Activated T-cell treated with anti-CD3 and anti-CD28 coated beads for 1 hour (primary cell): ENCODE results near the gene RETREG3.

Source experiments
- DNase-seq: peaks from one replicate; pipeline ENCODE4 v3.0.0-alpha.2; 2020; ENCODE audit warnings: low read depth

RETREG3 gene

DNA sequence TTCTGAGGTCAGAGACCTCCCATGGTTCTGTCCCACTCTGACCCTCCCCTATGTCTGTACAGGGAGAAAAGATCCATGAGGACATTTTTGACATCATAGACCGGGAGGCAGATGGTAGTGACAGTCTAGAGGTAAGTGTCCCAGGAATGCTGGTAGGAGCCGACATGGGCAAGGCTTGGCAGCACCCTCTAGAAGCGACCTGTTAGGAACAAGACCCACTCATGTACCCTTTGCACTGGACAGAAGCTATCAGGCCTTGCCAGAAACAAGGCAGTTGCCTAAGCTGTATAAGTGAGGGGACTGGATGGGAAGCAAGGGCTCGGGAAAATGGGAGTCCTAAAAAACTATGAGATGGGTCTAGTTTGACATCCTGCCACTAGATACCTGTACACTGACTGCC lies 2.8 kb upstream of the RETREG3 start:
- DNase-seq, result no peak

DNA sequence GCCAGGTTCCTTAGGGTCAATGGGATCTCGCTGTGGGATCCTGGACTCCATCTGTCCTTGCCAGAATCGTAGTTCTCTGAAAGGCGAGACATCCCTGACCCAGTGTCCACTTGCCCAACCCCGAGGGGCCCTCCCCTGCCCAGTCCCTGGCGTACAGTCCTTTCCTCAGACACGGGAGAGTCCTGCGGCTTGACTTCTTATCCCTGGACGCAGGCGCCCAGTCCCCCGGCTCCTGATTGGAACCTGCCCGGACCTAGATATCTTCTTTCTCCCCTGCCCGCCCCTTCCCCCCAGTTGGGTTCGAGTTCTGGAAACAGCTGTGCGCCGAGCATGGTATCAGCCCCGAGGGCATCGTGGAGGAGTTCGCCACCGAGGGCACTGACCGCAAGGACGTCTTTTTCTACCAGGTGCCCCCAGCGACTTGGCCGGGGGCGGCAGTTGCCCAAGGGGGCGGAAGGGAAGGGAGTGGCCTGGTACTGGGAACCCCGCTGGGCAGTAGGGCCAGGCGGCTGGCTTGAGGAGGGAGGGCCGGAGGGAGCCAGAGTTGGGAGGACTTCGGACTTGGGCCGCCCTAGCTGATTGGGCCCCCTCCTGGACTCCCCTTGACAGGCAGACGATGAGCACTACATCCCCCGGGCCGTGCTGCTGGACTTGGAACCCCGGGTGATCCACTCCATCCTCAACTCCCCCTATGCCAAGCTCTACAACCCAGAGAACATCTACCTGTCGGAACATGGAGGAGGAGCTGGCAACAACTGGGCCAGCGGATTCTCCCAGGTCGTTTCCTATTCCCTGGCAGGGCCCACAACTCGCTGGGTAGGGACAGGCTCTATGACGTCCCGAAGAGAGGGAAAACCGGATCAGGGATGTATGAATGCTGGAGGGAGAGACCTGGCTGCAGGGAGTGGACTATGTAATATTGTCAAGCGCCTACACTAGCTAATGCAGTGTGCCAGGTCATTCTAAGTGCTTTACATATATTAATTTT lies 934 bp upstream of the RETREG3 start:
- peak; percentile 6 for DNase-seq

DNA sequence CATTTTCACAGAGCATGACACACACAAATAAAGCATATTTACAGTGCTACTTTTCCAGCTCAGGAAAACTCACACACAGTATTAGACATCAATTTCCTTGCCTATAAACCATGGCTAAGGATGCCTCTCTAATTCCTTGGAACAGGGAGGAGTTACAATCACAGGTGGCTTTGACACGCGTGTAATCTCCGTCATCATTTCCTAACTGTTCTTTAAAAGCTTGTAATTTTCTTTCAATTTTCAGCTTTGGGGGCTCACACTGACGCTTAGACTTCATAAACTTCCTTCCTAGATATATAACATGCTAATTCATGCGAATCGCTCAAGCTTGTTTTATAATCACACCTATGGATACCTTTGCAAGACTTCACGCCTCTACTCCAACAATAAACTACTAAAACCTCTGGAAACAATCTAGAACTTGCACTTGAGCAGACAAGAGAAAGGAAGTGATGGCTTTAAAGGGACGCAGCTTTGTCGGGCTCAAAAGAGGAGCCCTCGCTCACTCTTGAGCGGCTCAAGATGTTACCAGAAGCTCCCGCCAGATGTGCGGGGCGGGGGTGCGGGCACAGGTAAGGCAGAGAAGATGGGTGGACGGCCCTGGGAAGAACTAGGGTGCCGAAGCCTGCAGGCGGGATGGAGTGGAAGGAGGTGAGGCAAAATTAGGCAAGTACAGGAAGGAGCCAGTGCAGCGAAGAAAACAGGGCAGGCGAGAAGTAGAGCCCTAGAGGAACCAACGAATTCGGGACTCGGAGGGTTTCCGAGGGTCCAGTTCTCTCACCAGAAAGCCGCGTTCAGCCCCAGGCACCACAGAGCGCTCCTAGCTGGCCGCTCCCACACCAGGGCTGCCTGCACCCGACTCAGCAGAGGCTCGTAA lies 631 bp downstream of the RETREG3 start:
- peak; percentile 1 for DNase-seq

DNA sequence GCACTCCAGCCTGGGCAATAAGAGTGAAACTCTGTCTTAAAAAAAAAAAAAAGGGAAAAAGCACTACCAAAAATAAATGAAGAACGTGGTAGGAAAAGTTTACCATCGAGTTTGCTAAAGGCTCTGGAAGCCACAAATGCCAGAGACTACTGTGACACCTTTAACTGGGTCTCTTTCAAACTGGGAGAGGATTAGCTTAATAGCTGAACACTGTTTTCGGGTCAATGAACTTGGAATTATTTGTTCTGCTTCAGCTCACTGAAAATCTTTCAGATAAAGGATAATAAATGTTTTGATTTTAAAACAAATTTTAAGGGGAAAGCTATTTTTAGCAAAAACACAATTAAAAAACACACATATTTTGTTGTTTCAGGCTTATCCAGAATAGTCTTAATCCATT lies 1.4 kb downstream of the RETREG3 start:
- DNase-seq, result no peak

DNA sequence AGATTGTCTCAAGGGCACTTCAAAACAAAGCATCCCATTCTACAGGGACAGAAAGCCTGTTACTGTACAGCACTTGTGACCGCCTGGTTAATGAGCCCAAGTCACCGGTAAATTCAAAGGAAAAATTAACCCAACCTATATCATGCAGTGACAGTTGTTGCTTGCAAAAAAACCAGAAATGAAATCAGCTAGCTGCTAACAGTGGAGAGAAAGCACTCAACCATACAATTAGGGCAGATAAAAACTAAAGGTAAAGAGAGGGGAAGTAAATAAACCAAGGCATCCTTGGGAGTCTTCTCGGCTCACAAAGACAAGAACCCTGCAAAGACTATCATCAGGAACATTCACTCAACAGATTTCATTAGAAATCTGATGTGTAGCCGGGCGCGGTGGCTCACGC lies 5.9 kb downstream of the RETREG3 start:
- no peak for DNase-seq

DNA sequence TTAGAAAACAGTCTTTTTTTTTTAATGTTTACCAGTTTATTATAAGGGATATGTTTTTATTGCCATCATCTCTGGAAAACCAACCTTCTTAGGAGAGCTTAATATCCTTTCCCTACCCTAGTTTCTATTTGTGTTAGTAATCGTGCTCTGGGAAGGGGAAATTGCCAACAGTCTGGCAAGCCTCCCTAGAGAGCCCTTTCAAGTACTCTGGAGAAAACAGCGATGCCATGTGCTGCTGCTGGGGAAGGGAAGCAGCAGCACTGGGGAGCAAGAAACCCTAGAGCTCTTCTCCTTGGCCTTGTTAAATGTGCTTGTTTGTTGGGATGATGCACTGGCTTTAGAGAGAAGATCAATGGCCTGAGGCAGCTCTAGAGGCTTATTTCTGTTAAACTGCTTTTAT lies 10.3 kb downstream of the RETREG3 start:
- DNase-seq, result no peak

DNA sequence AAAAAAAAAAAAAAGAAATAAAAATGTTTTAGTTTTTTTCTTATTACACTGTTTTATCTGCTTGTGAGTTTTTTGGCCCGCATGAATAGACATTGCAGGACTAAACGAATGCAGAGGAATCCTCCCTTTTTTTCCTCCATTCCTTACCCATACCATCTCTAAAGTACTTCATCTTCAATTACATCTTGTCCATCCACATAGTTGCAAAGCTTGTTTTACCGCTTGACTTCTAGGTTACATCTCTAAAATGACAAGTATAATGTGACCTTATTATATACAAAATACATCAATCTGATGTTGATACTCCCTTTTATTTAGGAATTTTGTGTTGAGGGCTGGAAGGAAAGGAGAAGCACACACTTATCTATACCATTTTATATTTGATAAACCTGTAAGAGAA lies 12.8 kb downstream of the RETREG3 start:
- DNase-seq, result no peak

DNA sequence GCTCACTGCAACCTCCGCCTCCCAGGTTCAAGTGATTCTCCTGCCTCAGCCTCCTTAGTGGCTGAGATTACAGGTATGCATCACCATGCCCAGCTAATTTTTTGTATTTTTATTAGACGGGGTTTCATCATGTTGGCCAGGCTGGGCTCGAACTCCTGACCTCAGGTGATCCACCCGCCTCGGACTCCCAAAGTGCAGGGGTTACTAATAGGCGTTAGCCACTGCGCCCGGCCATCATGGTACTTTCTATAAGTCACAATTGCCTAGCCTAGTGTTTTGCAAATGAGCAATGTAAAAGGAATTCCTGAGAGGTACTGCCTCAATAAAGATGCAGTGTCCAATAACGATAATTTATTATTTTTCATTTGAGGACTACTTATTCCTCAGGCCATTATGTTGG lies 17.8 kb downstream of the RETREG3 start:
- DNase-seq, result no peak

DNA sequence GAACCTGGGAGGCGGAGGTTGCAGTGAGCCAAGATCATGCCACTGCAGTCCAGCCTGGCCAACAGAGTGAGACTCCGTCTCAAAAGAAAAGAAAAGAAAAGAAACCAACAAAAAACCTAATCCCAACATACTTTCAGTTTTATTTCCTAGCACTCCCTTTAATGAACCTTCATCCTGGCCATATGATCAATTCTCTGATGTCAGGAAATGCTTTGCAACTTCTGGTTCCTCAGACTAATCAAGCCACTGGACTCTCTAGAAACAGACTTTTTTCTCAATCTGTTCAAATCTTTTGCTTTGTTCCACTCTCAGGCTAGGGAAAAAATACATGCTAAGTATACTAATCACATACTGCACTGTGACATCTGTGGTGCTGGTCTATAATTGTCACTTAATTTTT lies 18.3 kb downstream of the RETREG3 start:
- DNase-seq, result no peak

DNA sequence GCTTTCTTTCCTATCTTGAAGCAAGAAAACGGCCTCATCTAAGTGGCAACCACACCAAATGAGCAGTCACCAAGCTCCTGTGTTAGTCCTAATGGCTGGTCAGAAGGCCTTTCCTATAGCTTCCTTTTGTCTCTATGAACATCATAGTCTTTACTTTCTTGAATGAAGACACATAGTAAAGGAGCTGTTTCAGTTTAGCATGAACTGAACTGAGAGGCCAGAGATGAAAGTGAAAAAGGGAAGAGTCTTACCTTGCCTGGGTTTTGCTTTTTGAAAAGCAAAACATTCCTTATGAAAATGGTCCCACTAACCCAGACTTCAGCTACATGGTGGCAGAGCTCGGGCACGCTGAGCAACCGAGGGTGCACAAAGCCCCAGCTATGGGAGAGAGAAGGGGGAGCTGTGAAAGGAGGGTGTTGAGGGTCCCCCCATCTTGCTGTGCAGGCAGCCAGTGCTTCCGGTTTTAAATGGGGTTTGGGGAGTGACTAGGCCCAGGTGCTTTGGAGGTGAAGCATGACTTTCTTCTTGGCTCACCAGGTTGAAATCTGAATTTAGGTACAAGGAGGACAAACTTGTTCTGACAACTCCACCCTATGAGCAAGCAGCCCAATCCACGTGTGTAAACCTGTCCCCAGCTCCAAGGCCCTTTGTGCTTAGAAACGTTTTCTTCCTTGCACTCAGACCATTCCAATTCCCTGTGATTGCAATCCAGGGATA lies 22.5 kb downstream of the RETREG3 start:
- no peak for DNase-seq

DNA sequence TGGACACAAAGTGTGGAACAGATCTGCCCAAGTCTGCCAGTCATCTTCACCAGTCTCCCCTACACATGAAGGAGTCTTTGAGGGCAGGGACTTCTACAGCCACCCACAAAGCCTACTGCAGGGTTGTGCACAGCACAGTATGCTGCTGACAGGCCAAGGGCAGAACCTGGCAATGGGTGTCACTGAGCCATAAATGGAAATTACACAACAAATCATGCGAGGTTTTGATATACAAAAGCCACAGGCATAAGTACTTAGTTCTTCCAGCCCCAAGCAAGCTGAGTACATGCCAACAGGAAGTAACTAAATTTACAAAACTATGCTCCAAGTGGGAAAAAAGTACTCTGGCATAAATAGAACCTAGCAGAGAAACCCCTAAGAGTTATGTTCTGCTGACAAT lies 23.8 kb downstream of the RETREG3 start:
- no peak for DNase-seq

DNA sequence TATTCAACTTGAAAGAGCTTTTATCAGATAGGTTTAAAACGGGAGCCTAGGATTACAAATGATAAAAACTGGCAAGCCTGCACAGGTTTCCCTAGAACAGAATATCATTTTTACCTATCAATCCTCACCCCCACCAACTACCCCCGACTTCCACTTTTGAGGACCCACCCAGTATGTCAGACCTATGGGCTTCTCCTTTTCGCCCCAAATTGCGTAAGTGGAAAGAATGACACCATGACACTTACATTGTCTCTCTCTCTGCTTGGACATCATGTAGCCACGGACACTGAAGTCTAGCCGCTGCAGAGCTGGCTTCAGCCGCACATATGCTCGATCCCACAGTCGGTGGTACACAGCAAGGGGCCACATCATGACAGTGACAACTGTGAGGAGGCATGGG lies 24.3 kb downstream of the RETREG3 start:
- no peak for DNase-seq

DNA sequence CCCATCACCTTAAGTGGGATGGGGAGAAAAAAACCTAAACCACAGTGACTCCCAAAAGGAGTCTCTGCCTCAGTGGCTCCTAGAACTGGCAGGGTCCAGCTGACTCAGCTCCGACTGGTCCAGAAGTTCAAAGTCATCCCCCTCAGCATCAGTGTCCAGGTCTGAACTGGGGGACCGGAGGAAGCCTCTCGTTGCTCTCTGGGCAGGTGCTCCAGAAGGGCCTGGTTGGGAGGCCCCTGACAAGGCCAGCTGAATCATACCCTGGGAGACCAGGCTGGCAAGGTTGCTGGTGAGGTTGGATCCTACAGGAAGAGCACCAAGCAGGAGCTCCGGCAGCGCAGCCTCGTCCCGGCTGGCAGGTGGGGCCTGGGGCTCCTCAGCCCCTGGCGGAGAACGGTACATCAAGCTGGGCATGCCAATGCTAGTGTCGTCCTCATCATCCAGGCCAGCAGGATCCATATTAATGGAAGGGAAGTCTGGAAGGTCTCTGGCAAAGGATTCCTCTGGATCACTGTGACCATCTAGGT lies 27.4 kb downstream of the RETREG3 start:
- no peak for DNase-seq

DNA sequence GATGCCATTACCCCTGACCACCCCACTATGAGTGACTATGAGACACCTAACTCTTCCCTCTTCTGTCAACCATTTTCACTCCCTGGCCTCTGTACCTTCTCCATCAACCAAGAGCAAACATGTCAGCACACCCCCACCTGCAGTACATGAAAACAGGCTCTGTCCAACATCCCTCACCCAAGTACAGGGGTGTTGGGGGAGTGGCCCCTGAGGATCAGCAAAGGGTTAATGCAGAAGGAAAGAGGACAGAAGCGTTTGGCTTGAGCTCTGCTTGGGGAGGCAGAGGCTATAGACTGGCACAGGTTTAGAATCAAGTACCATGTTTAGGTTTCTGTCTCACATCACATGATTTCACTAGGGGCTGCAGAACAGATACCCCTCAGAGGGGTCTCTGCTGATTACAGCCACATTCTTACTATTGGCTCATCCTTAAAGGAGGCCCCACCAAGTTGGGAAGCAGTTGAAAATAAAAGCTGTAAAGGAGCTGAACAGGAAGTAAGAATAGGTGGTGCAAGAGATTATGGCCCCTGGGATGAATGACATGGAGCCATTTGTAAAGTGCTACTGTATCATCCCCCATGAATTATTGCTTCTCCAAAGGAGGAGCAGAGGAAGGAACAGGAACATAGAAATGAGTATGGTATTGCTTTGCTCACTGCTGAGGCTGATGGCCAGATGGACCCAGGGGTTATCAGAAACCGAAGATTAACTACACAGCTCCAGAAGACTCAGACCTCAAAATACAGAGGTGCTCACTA lies 29.2 kb downstream of the RETREG3 start:
- no peak for DNase-seq

DNA sequence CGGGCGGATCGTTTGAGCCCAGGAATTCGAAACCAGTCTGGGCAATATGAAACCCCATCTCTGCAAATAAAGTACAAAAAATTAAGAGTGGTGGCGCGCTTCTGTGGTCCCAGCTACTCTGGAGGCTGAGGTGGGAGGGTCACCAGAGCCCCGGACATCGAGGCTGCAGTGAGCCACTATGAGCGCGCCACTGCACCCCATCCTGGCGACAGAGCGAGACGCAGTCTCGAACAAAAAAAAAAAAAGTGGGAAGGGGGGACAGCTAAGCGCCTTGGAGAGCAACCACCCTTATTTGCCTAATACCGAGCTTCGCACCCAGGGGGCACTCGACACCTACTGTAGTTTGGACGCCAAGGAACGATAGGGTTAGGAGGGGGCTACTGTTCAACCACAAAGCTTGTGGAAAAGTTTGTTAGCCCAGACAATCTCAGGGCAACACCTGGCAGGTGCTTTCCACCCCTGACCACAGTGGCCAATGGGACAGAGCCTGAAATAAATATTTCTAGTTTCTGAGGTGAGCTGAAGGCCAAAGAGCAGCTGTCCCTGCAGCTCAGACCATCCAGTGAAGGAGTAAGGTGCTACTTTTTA lies 30.8 kb downstream of the RETREG3 start:
- peak; percentile 60 for DNase-seq

DNA sequence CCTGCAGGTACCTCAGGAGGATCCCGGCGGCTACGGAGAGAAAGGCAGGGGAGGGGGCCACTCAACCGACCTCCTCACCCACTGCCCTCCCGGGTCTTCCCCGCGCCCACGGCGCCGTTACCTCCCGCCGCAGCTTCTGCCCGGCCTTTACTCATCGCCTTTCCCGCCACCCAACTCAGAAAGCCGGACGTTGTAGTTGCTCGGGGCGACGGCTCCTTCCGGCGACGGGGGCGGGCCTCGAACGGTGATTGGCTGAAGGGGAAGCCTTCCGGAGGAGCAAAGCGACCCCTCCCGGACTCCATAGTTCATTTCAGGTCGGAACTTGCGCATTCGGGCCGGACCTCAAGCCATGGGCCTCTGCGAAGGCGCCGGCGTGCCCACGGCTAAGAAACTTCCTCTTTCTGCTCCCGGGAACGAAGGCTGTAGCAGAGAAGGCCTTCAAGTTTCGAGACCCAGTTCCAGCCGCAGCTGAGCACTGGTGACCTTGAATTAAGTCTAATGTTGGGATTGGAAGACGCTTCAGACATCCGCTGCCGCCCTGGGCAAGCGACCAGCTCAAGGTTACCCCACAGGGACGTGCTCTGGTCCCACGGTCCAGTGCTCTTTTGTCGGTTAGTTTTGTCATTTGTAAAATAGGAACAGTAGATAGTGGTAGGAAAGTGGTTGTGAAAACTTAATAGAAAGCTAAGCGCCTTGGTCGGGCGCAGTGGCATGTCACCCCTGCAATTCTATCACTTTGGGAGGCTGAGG lies 31.5 kb downstream of the RETREG3 start, which contains the start of gene PSMC3IP:
Gene PSMC3IP (minus strand): TSS at position 198 of the 750 bp plus-strand sequence. CDS start 43 bp downstream, at position 155.
- peak; percentile 89 for DNase-seq

DNA sequence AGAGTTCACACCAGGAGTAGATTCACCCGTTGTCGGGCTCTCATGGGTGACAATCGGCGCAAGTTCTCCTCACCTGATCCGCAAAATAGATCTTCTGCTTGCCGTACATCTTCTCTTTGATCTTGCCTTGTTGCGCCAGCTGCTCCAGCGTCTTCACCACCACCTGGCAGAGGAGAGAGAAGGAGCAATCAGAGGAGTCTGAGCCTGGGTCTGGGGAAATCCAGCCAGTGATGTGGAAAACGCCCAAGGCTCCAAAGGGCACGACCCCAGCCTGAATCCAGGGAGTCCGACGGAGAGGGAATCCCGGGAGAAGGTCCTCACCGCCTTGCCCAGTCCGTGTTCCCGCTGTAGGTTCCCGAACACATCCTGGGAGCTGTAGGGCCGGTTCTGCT lies 32.0 kb downstream of the RETREG3 start:
- no peak for DNase-seq

DNA sequence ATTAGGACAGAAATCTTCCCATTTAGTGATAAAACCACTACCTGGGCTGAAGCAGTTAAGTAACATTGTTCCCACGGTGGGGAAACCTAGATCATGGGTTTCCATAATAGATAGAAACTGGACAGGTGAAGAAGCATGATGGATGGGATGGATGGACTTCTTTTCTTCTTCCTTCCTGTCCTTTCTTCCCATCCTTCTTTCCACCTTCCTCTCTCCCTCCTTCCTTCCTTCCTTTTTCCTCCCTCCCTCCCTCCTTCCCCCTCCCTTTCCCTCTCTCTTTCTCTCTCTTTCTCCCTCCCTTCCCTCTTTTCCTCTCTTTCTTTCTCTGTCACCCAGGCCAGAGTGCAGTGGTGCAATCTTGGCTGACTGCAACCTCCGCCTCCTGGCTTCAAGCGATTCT lies 34.7 kb downstream of the RETREG3 start:
- DNase-seq, result no peak

DNA sequence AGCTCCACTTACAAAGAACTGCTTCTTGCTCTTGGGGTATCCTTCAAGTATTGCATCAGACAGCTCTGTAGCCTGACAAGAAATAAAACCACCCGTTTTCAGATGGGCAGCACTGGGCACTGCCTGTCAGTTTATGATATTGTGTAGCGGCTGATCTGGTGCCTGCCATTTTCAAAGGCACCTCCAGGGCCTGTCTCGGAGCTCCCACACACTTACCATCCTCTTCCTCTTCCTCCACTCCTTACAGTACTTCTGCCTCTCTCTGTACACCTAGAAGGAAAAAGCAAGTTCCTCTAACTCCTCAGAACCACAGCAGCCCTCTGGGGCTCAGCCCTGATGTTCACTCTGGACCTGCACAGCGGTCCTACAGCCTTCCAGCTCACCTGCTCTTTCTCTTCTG lies 36.1 kb downstream of the RETREG3 start:
- DNase-seq, result no peak
